ENCODE results near the gene ARHGAP15. TPM values are rescaled to one million over a fixed set of nuclear protein-coding genes. Genes with fewer than 3 reads are reported as not detected.

ARHGAP15 gene
- total and polyA plus RNA-seq, 3 donors from 2014 or later = 2.2 to 15.0 (median 7.7) TPM

DNA sequence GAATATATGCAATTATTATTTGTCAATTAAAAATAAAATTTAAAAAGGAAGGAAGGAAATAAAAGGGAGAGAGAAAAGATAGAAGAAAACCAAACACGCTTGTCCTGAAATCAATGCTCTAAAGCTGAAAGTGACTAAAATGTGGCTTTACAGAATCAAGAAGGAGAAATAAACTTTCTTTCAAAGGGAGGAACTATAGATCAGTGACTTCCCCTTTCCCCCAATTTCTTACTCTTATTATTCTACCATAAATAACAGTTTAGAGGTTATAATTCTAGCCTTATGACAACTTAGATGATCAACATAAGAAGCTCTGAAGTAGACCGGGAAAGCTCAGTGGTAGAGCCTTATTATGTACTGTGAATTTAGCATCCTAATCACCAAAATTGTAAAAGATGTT is 122.5 kb downstream of the ARHGAP15 start:
- H3K4me3 ChIP-seq = no peak overlapping the region
- H3K9me3 ChIP-seq = no peaks in the 10 kb centered on the region
- no peaks in the 10 kb centered on the region for H3K27me3 ChIP-seq
- no peak for DNase-seq
- H3K27ac ChIP-seq = no peak overlapping the region
- H3K4me1 ChIP-seq = no peaks in the 10 kb centered on the region
- no peaks in the 10 kb centered on the region for H3K36me3 ChIP-seq (ENCODE audit: low read depth, missing control alignments)
- TF ChIP-seq POLR2A (IDR thresholded peaks at IDR 0.05) = no peak
- TF ChIP-seq, protein P1, sequence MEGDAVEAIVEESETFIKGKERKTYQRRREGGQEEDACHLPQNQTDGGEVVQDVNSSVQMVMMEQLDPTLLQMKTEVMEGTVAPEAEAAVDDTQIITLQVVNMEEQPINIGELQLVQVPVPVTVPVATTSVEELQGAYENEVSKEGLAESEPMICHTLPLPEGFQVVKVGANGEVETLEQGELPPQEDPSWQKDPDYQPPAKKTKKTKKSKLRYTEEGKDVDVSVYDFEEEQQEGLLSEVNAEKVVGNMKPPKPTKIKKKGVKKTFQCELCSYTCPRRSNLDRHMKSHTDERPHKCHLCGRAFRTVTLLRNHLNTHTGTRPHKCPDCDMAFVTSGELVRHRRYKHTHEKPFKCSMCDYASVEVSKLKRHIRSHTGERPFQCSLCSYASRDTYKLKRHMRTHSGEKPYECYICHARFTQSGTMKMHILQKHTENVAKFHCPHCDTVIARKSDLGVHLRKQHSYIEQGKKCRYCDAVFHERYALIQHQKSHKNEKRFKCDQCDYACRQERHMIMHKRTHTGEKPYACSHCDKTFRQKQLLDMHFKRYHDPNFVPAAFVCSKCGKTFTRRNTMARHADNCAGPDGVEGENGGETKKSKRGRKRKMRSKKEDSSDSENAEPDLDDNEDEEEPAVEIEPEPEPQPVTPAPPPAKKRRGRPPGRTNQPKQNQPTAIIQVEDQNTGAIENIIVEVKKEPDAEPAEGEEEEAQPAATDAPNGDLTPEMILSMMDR (IDR thresholded peaks at IDR 0.05) = no peak
- intact Hi-C loops (cut with DNase I; ENCODE audit: low total_unique reads) = no loop called here
- 89 to 92% methylated on average over 2 of the region's 2 CpGs for WGBS, 2 donors

DNA sequence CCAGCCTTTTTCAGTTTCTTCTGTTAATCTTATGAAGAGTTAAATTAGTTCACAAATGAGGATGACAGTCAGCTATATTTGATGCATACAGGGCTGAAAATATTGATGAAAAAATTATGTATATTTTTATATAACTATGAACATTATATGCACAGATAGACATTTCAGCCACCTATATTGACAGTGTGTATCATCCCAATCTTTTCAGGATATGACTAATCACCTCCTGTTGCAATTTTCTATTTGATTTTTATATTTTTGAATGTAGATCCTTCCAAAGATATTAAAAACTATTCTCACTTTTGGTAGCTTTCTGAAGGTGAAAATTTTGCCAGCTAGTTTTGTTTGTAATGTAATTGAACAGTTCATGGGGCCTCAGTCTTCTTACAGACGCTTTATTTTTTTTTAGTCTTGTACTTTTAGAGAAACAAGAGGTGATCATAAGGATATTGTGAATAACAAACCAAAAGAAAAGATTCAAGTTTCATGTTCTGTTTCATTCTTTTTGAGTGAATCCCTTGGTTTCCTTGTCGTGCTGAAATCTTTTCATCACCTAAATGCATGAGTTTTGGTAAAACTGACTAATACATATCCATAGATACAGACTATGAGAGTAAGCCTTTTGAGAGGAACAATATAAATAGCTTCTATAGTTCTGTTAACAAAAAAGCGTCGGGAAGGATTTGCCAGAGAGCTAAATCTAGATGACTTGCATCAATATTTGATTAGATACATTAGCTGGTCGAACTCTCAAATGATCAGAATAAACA is 123.1 kb downstream of the ARHGAP15 start:
- no peak for DNase-seq
- no peak overlapping the region for H3K27ac ChIP-seq
- no peaks in the 10 kb centered on the region for H3K27me3 ChIP-seq
- intact Hi-C loops (cut with DNase I; ENCODE audit: low total_unique reads) = no loop called here
- no peak overlapping the region for H3K4me3 ChIP-seq
- 91 to 92% methylated on average over 5 of the region's 5 CpGs for WGBS, 2 donors
- H3K4me1 ChIP-seq = no peaks in the 10 kb centered on the region
- no peaks in the 10 kb centered on the region for H3K36me3 ChIP-seq (ENCODE audit: low read depth, missing control alignments)
- H3K9me3 ChIP-seq = no peaks in the 10 kb centered on the region
- TF ChIP-seq POLR2A (IDR thresholded peaks at IDR 0.05) = no peak
- TF ChIP-seq, protein P1 (IDR thresholded peaks at IDR 0.05) = no peak

DNA sequence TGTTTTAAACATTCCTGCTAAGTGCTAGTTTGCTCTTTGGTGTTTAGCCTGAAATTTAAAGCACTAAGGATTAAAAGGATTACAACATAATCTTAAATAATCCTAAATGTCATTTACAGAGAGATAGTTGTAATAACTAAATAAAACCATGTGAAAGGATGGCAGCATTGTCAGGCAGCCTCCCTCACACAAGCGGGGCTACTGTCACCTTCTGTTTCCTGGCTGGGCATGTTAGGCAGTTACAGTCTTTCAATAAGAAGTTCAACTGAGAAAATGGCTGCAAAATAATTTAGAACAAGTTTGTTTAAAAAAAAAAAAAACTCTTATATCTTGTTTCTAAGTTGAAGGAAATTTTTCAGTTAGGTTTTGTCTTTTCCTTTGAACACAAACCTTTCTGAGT is 124.9 kb downstream of the ARHGAP15 start:
- H3K4me1 ChIP-seq = no peaks in the 10 kb centered on the region
- TF ChIP-seq, protein P1 (IDR thresholded peaks at IDR 0.05) = no peak
- TF ChIP-seq POLR2A (IDR thresholded peaks at IDR 0.05) = no peak
- 83 to 85% methylated on average over 1 of the region's 1 CpG for WGBS, 2 donors

DNA sequence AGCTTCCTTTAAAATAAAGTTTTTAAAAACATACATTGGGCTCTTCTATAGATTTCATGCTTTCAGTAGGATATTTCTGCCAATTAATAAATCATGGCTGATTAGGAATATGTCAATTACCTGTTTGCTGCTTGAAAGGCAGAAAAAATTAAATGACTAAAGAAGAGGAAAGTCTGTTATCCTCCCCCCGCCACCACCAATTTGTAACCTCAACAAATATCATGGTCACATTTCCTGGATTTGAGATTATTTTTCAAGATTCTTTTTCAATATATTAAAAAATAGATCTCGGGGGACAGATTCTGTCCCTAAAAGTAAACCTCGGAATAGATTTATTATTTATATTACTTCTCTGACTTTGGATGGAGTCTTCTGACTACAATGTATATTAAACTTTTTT is 125.9 kb downstream of the ARHGAP15 start:
- H3K4me3 ChIP-seq = no peak overlapping the region
- intact Hi-C loops (cut with DNase I; ENCODE audit: low total_unique reads) = no loop called here
- no peaks in the 10 kb centered on the region for H3K9me3 ChIP-seq
- 87 to 90% methylated on average over 3 of the region's 3 CpGs for WGBS, 2 donors
- no peaks in the 10 kb centered on the region for H3K4me1 ChIP-seq
- no peak for DNase-seq
- H3K36me3 ChIP-seq (ENCODE audit: low read depth, missing control alignments) = no peaks in the 10 kb centered on the region
- H3K27me3 ChIP-seq = no peaks in the 10 kb centered on the region
- H3K27ac ChIP-seq = no peak overlapping the region
- TF ChIP-seq, protein P1 (IDR thresholded peaks at IDR 0.05) = no peak
- TF ChIP-seq POLR2A (IDR thresholded peaks at IDR 0.05) = no peak

More for the DNA sequence above, 124.9 kb downstream of the ARHGAP15 start:
- Histone ChIP-seq H3K27ac (no peak overlapping the region), H3K4me3 (no peak overlapping the region), H3K36me3 (ENCODE audit: low read depth, missing control alignments) (no peaks in the 10 kb centered on the region), H3K9me3 (no peaks in the 10 kb centered on the region), H3K27me3 (no peaks in the 10 kb centered on the region)
- no peak for DNase-seq
- intact Hi-C loops (cut with DNase I; ENCODE audit: low total_unique reads) = no loop called here

DNA sequence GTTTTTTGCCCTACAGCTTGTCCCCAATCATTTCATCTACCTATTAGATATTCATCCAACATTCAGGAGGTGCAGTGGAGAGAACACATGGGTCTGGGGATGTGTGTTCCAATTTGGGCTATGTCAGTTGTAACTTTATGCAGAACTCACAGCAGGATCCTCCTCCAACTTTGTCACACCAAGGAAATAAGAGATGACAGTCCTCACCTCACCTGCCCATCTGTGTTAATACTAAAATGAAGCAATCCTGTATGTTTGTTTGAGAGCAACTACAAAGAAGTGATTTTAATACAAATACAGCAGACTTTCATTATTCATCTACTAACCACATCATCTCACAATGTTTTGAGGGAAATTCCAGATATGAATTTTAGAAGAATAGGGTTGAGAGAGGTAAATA is 126.7 kb downstream of the ARHGAP15 start:
- Histone ChIP-seq H3K4me1 (no peaks in the 10 kb centered on the region), H3K36me3 (ENCODE audit: low read depth, missing control alignments) (no peaks in the 10 kb centered on the region), H3K4me3 (no peak overlapping the region), H3K9me3 (no peaks in the 10 kb centered on the region), H3K27me3 (no peaks in the 10 kb centered on the region), H3K27ac (no peak overlapping the region)
- intact Hi-C loops (cut with DNase I; ENCODE audit: low total_unique reads) = no loop called here
- no peak for DNase-seq
- TF ChIP-seq, protein P1 (IDR thresholded peaks at IDR 0.05) = no peak
- TF ChIP-seq POLR2A (IDR thresholded peaks at IDR 0.05) = no peak
